HuH-7.5 (cell line): Measurements from ENCODE around the gene DLGAP1.

Experiments
- DNase-seq: peaks from one replicate; pipeline ENCODE4 v3.0.0; 2011; ENCODE audit warnings: low spot score

Gene DLGAP1

DNA sequence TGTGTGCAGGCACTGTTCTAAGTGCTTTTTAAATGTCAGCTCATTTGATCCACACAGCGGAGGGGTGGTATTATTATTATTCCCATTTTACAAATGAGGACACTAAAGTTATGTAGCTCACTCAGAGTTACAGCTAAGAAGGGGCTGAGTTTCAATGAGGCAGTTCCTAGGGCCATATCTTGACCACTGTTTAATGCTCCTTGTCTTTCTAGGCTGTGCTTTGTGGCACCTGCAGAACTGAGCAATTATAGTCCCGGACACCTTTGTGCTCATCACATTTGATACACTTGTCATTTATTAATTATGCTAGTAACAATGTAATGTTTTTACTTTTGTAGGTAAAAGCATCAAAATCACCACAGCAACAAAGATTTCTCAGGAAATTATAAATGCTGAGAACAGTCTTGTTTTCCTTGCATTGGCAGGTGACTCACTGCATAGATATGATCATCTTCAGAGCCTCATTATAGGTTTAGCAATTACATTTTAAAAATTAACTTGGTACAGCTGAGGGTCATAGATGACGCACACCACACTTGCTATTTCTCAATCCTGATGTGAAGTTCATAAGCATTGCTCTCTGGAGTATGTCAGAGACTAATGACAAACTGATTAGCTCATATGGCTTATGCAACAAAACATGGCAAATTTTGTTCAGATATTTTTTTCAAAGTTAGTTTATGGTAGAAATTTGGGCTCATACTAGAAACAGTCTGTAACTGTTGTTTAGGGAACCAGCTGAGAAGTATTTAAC lies 638.3 kb downstream of the DLGAP1 start:
- DNase-seq = peak; percentile 15

DNA sequence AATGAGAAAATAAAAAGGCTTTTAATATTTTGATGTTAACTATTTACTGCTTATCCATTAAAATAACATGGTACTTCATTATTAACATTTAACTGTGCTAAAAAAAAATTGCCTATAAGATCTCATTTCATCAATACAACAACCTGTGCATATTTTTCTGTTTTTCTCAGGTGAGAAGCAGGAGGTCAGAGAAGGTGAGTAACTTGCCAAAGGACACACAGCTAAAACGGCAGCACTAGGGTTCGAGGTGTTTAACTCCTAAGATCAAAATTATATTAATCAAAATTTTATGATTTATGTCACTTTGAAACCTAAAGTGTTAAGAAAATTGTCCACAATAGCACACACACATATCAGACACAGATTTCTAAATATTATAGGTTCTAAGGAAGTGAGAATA lies 639.1 kb downstream of the DLGAP1 start:
- no peak for DNase-seq

GRCh38 chr18:3814816-3815215 lies 640.3 kb downstream of the DLGAP1 start:
- DNase-seq = no peak

DNA sequence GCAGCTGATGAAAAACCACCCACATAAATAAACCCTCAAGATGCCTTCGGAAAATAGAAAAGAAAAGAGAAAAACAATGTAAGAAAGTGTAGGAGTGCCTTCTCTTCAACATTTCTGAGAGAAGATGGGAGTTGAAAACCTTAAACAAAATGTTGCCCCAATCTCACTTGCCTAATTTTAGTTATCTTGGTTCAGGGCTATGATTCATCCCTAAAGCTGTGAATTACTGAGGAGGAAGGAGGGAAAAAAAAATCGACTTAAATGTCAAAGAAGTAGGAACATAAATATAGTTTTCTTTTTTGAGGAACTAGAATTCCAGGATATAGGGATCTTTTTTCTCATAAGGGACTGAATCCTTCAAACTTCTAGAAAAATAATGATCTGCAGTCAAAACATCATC lies 644.8 kb downstream of the DLGAP1 start:
- DNase-seq = no peak

DNA sequence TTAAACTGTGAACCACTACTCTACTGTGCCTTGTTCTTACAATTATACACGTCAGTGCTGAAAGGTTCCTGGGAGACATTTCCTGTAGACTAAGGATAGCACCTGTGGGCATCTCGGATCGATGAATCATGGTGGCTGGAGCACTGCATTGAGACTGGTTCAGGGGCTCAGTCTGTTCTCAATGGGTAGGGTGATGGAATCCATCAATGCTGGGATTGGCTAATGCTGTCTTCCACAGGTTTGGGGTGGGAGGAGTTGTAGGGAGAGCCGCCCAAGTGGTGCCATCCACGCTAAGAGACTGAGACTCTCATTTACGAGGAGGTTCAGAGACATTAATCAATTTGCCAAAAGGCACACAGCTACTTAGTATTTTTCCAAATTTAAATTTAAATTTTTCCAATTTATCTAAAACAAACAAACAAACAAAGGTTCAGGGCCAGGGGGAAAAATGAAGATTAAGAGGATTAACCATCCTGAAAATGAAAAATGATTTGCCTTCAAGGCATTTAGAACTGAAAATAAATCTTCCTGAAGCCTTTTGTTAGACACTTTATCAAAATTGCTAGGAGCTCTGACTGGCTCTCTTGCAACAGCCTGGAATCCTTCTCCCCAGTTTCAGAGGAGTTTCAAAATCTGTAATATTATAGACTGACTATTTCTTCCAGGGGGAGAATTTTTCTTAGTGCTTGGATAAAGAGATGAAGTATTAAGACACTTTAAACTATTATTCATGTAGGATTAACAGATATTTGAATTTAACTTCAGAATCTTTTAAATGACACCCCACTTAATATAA lies 645.9 kb downstream of the DLGAP1 start:
- no peak for DNase-seq

DNA sequence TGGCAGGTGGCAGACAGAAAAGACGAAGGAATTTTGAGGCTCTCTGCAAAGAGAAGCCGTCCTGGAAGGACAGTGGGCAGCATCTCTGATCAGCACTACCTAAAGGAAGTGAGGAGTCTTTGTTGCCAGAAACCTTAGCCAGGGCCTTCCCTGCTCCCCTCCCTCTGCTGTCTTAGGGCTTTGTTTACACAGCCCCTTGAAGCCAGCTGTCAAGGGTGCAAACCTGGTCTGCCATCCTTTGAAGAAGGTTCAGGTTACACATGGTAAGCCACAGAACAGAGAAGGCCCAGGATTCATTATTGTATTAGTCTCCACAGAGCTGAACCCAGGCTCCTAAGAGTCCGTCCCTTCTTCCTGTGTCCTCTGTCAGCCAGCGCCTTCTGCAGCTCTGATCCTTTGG lies 648.5 kb downstream of the DLGAP1 start:
- DNase-seq = no peak

DNA sequence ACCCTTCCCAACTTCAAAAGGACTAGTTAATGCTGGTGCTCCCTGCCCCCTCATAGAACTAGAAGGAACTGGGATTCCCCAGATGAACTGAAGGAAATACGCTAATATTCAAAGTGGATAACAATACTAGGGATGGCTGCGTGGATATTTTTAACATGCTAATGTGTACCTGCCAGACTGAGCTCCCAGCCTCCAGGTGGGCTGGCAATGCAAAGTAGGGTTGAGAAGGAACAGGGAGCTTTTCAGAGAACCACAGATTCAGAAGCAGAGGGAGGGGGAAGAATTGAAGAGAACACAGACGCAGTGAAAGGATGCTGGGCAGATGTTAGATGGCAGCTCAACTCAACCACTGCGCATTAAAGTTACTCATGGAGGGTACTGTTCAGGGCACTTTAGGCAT lies 650.8 kb downstream of the DLGAP1 start:
- DNase-seq = no peak

DNA sequence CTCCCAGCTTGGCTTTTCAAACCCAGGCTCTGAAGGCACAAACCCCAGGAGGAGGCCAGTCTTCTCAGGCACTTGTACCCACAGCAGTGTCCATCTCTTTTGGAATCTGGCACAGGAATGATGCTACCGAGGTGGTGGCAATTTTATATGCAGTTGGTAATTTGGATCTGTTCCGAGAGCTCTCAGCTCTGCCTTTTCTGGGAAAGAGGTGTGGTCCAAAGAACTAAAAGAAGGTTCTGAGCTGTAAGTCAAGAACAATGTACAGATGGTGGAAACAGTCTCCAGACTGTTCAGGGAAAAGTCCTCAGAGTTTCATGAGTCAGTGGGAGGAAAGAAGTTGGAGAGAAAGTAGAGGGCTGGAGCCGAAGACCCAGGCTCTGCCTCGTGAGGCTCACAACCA lies 651.8 kb downstream of the DLGAP1 start:
- no peak for DNase-seq

GRCh38 chr18:3799515-3799914 lies 655.6 kb downstream of the DLGAP1 start:
- no peak for DNase-seq

GRCh38 chr18:3798032-3798431 lies 657.1 kb downstream of the DLGAP1 start:
- no peak for DNase-seq

- DNase-seq = no peak
These were observed 658.7 kb downstream of the DLGAP1 start for GRCh38 chr18:3796434-3796833.

GRCh38 chr18:3794537-3795348 lies 660.4 kb downstream of the DLGAP1 start:
- no peak for DNase-seq

- DNase-seq = no peak
These were observed 661.6 kb downstream of the DLGAP1 start for GRCh38 chr18:3793545-3793944.

DNA sequence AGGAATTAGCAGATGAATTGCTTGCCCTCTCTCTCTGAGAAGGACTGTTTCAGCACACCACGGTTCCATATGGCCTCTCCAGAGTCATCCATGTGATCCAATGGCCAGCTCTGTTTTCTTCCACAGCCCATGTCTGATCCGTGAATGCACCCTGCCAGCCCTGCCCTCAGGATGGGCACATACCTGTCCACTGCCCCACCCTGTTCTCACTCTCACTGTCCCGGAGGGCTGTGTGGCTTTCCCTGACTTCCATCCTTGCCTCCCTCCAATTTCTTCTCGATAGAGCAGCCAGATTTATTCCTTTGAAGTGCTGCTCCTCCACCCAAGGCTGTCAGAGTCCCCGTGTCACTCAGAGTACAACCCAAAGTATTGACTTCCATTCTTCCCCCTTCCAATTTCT lies 662.0 kb downstream of the DLGAP1 start:
- DNase-seq = no peak

GRCh38 chr18:3792711-3793110 lies 662.4 kb downstream of the DLGAP1 start:
- no peak for DNase-seq

- DNase-seq = no peak
These were observed 663.9 kb downstream of the DLGAP1 start for GRCh38 chr18:3791238-3791637.

DNA sequence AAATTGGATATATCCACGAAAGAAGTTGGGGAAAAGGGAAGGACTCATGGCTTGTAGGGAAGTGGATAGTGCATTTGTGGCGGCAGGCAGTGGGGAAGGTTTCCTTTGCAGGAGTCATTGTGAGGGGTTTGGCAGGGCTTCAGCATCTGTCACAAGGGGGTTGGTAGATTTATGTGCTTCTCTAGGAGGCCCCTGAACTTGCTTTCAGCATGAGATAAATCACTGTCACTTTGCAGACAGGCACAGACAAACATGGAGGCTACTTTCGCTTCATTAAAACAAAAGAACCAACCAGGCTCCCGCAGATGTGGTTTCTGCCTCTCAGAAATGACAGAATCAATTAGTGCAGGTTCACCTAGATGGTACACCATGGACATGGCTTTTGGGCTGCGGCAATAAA lies 664.4 kb downstream of the DLGAP1 start:
- no peak for DNase-seq

DNA sequence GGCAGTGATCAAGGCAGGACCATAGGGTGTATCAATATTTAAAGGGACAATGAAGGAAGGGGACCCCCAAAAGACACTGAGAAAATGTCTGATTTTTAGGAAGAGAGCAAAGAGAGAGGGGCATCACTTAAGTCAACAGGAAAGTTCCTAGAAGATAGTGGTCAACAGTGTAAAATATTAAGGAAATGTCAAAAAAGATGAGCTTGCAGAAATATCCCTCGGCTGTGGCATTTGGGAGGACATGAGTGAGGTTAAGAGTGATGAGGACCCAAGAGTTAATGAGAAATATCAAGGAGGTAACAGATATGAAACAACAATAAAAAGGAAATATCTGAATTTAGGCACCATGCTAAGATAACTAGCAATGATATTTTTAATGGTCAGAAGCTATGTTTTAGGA lies 665.6 kb downstream of the DLGAP1 start:
- DNase-seq = no peak

GRCh38 chr18:3784949-3785348 lies 670.2 kb downstream of the DLGAP1 start:
- no peak for DNase-seq

DNA sequence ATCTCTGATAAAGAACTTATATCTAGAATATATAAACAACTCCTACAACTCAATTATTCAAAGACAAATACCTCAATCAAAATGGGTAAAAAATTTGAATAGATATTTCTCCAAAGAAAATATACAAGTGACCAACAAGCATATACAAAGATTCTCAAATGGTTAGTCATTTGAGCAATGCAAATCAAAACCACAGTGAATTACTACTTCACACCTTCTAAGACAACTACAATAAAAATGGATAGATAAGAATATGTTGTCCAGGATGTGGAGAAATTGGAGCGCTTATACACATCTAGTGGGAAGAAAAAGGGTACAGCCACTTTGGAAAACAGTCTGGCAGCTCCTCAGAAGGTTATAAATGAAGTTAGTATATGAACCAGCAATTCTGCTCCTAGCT lies 672.2 kb downstream of the DLGAP1 start:
- no peak for DNase-seq

GRCh38 chr18:3777719-3778118 lies 677.4 kb downstream of the DLGAP1 start:
- no peak for DNase-seq

- no peak for DNase-seq
These were observed 678.0 kb downstream of the DLGAP1 start for GRCh38 chr18:3777122-3777521.

- DNase-seq = no peak
These were observed 679.1 kb downstream of the DLGAP1 start for GRCh38 chr18:3775996-3776395.
